ENCODE data around the gene AARS2.

GRCh38 chr6:44264154-44265006 is 48.8 kb downstream of the AARS2 start:
- TF ChIP-seq EP300 (IDR thresholded peaks at IDR 0.05) (no peak), POLR2A (IDR thresholded peaks at IDR 0.05) (no peak), CTCF (IDR thresholded peaks at IDR 0.05) (no peak)
